GM15510 (cell line): ENCODE data around the gene BCR.

Source experiments
- POLR2A ChIP-seq: IDR thresholded peaks from 3 replicates; pipeline ENCODE4 v1.6.1; 2011; ENCODE audit warnings: borderline replicate concordance; ENCODE audit not compliant: insufficient read length; ENCODE audit errors: extremely low read depth

The BCR gene

GRCh38 chr22:23264610-23265367, 84.5 kb downstream of the BCR start:
- no peak for TF ChIP-seq POLR2A

GRCh38 chr22:23265368-23265700, 85.0 kb downstream of the BCR start:
- no peak for TF ChIP-seq POLR2A

- TF ChIP-seq POLR2A, result no peak
Measured at GRCh38 chr22:23266780-23267179, 86.5 kb downstream of the BCR start.

- TF ChIP-seq POLR2A, result no peak
Measured at GRCh38 chr22:23267226-23268043, 87.1 kb downstream of the BCR start.

GRCh38 chr22:23268139-23268712, 87.9 kb downstream of the BCR start:
- TF ChIP-seq POLR2A, result no peak

GRCh38 chr22:23268877-23269276, 88.6 kb downstream of the BCR start:
- no peak for TF ChIP-seq POLR2A

GRCh38 chr22:23269441-23270211, 89.3 kb downstream of the BCR start:
- TF ChIP-seq POLR2A, result no peak

- TF ChIP-seq POLR2A, result no peak
Measured at GRCh38 chr22:23270212-23270733, 90.0 kb downstream of the BCR start.

- TF ChIP-seq POLR2A, result no peak
Measured at GRCh38 chr22:23270798-23271596, 90.7 kb downstream of the BCR start.

- TF ChIP-seq POLR2A, result no peak
Measured at GRCh38 chr22:23271597-23271908, 91.2 kb downstream of the BCR start.

GRCh38 chr22:23272371-23272770, 92.1 kb downstream of the BCR start:
- TF ChIP-seq POLR2A, result no peak

- no peak for TF ChIP-seq POLR2A
Measured at GRCh38 chr22:23272834-23273233, 92.5 kb downstream of the BCR start.

- no peak for TF ChIP-seq POLR2A
Measured at GRCh38 chr22:23273445-23274145, 93.3 kb downstream of the BCR start.
